GM10248 (cell line): Measurements from ENCODE around the gene NLGN1.

Source experiments
- CTCF ChIA-PET: fragments of 300-600 bp; sonication (Branson Sonifier 250); formaldehyde crosslinking; extraction: SDS; loops from one replicate; lab custom pipeline; 2021; ENCODE audit warnings: antibody characterized with exemption; lab: Yijun Ruan, JAX
- POLR2A ChIA-PET: fragments of 350-650 bp; sonication (Branson Sonifier 250); formaldehyde crosslinking; extraction: SDS; loops from one replicate; lab custom pipeline; 2020; ENCODE audit warnings: antibody characterized with exemption; lab: Yijun Ruan, JAX
- DNase-seq: peaks from one replicate; pipeline ENCODE4 v3.0.0; 2012; ENCODE audit errors: extremely low spot score
- TF ChIP-seq, protein P1 (sequence below): IDR thresholded peaks from 2 replicates; pipeline ENCODE4 v1.5.1; 2012; ENCODE audit warnings: mild to moderate bottlenecking, low read depth; ENCODE audit errors: extremely low read depth, missing control alignments, control extremely low read depth

Gene NLGN1

DNA sequence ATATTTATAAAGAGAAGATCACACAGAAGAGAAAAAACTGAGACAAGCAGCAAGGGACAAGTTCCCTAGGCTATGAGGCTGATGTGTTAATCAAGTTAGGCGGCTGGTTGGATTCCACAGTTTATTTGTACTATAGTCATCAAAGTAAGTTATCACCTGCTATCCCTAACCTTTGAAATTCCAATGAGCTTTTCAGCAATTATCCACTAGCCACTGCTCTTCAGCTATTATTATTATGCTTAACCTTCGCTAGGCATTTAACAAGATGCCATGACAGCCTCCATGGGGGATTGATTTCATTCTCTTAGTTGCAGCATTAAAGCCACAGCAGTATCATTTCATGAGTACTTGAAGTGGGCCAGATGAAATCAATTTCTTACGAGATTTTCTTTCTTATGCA is 762.1 kb downstream of the NLGN1 start:
- ChIA-PET POLR2A (no interaction called here), CTCF (interaction anchor here (1.3 kb wide), 1 partner anchor 18 kb away, joined by 3 read pairs; no protein-coding TSS in a partner anchor)
- TF ChIP-seq, protein P1, sequence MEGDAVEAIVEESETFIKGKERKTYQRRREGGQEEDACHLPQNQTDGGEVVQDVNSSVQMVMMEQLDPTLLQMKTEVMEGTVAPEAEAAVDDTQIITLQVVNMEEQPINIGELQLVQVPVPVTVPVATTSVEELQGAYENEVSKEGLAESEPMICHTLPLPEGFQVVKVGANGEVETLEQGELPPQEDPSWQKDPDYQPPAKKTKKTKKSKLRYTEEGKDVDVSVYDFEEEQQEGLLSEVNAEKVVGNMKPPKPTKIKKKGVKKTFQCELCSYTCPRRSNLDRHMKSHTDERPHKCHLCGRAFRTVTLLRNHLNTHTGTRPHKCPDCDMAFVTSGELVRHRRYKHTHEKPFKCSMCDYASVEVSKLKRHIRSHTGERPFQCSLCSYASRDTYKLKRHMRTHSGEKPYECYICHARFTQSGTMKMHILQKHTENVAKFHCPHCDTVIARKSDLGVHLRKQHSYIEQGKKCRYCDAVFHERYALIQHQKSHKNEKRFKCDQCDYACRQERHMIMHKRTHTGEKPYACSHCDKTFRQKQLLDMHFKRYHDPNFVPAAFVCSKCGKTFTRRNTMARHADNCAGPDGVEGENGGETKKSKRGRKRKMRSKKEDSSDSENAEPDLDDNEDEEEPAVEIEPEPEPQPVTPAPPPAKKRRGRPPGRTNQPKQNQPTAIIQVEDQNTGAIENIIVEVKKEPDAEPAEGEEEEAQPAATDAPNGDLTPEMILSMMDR: no peak
- no peak for DNase-seq

DNA sequence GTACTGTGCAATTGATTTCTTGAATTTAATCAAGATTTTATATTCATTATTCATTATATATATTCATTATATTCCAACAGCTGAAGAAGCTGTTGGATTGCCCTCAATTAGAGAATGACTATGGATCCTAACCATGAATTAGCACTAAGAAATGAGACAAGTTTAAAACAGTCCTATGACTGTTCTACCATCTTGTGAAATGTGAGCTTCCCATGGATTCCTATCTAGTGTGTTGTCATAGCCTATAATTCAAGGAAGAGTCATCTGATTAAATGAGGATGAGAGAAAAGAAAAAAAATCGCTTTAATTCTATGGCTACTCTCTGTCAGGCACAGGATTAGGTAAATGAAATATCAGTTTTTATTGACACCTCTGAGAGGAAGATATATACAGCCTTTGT is 765.0 kb downstream of the NLGN1 start:
- CTCF ChIA-PET: no interaction called here
- POLR2A ChIA-PET: no interaction called here
- TF ChIP-seq, protein P1: no peak
- no peak for DNase-seq

GRCh38 chr3:174168026-174168425 is 770.5 kb downstream of the NLGN1 start:
- CTCF ChIA-PET: interaction anchor here (1.0 kb wide), 1 partner anchor 24 kb away, joined by 4 read pairs; no protein-coding TSS in a partner anchor
- POLR2A ChIA-PET: no interaction called here
- no peak for DNase-seq
- TF ChIP-seq, protein P1: no peak

GRCh38 chr3:174168538-174169254 is 771.2 kb downstream of the NLGN1 start:
- TF ChIP-seq, protein P1: no peak
- DNase-seq: no peak
- POLR2A ChIA-PET: no interaction called here
- CTCF ChIA-PET: interaction anchor here (1.0 kb wide), 1 partner anchor 24 kb away, joined by 4 read pairs; no protein-coding TSS in a partner anchor

- TF ChIP-seq, protein P1: no peak
- ChIA-PET POLR2A (no interaction called here), CTCF (no interaction called here)
- no peak for DNase-seq
Measured at GRCh38 chr3:174169736-174170135, 772.2 kb downstream of the NLGN1 start.

DNA sequence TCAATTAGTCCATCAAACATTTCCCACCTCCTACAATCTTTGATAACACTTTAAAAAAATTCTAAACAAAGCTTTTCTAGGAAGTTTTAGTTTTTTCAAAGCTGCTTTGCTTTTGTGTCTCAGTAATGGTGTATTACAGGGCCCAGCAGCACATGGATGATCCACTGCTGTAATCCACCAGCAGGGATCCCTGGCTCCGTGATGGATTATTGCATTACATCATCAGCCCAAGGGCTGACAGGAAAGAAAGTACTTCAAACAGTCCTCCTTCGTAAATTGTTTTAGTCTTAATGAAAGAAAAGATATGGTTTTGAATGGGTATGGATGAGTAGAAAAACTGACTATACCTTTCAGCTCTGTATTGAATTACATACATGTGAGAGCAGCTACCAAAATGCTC is 772.7 kb downstream of the NLGN1 start:
- CTCF ChIA-PET: no interaction called here
- POLR2A ChIA-PET: no interaction called here
- DNase-seq: no peak
- TF ChIP-seq, protein P1: no peak
